Endothelial cell (in vitro differentiated cells): Measurements from ENCODE around the gene TMEM26. TPM values are rescaled to one million over a fixed set of nuclear protein-coding genes. Genes with fewer than 3 reads are reported as not detected.

Experiments
- DNase-seq: peaks from one replicate; pipeline ENCODE4 v3.0.0; 2021; ENCODE audit warnings: low spot score
- H3K27ac Mint-ChIP-seq: one replicate; pipeline ENCODE4 v1.8.0; 2021; ENCODE audit warnings: mixed read lengths, inconsistent platforms; ENCODE audit not compliant: unreplicated experiment
- H3K27me3 Mint-ChIP-seq: one replicate; pipeline ENCODE4 v1.8.0; 2021; ENCODE audit warnings: mild to moderate bottlenecking, moderate library complexity, mixed read lengths, inconsistent platforms; ENCODE audit not compliant: unreplicated experiment
- H3K36me3 Mint-ChIP-seq: one replicate; pipeline ENCODE4 v1.8.0; 2021; ENCODE audit warnings: mild to moderate bottlenecking, low read depth, mixed read lengths, inconsistent platforms; ENCODE audit not compliant: unreplicated experiment
- H3K4me1 Mint-ChIP-seq: one replicate; pipeline ENCODE4 v1.8.0; 2021; ENCODE audit warnings: mild to moderate bottlenecking, mixed read lengths, inconsistent platforms; ENCODE audit not compliant: unreplicated experiment
- H3K4me3 Mint-ChIP-seq: one replicate; pipeline ENCODE4 v1.8.0; 2021; ENCODE audit warnings: mild to moderate bottlenecking, mixed read lengths, inconsistent platforms; ENCODE audit not compliant: unreplicated experiment
- H3K9me3 Mint-ChIP-seq: one replicate; pipeline ENCODE4 v1.8.0; 2021; ENCODE audit warnings: mixed read lengths, inconsistent platforms; ENCODE audit not compliant: unreplicated experiment
- total RNA-seq: library from RNA; stranded (reverse); fragmentation: NEBNext Ultra II Directional; extraction: Animal tissue kit (Norgen Biotek cat#: 25700); gene quantifications from one replicate; pipeline ENCODE4 v1.2.1, GENCODE V29; 2021; ENCODE audit not compliant: unreplicated experiment
- TF ChIP-seq, protein P1 (sequence below): fragments of 200-600 bp; sonication (generic); IDR thresholded peaks from one replicate; pipeline ENCODE4 v1.5.0; 2021; ENCODE audit warnings: antibody characterized with exemption; ENCODE audit not compliant: unreplicated experiment

Gene TMEM26
- total RNA-seq, 1 donor from 2014 or later = 0.15 TPM

DNA sequence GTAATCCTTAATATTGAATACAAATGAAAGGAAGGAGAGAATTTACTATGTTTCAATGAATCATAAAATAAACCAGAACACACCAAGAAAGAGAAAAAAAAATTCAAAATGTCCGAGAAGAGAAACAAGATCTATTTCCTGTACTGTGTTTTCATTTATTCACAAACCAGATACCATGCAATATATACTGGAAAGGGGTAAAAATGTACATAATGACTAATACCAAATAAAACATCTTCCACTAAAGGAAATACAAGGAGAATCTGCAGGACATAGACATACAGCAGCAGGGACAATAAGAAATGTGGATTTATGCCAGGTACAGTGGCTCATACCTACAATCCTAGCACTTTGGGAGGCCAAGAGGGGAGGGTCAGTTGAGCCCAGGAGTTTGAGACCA is 24.3 kb upstream of the TMEM26 start:
- H3K27ac Mint-ChIP-seq = no peak overlapping the region
- H3K27me3 Mint-ChIP-seq = no peaks in the 10 kb centered on the region
- H3K4me1 Mint-ChIP-seq = peaks cover 10% of the 10 kb centered on the region
- no peaks in the 10 kb centered on the region for H3K9me3 Mint-ChIP-seq
- H3K4me3 Mint-ChIP-seq = no peak overlapping the region
- DNase-seq = no peak
- TF ChIP-seq, protein P1, sequence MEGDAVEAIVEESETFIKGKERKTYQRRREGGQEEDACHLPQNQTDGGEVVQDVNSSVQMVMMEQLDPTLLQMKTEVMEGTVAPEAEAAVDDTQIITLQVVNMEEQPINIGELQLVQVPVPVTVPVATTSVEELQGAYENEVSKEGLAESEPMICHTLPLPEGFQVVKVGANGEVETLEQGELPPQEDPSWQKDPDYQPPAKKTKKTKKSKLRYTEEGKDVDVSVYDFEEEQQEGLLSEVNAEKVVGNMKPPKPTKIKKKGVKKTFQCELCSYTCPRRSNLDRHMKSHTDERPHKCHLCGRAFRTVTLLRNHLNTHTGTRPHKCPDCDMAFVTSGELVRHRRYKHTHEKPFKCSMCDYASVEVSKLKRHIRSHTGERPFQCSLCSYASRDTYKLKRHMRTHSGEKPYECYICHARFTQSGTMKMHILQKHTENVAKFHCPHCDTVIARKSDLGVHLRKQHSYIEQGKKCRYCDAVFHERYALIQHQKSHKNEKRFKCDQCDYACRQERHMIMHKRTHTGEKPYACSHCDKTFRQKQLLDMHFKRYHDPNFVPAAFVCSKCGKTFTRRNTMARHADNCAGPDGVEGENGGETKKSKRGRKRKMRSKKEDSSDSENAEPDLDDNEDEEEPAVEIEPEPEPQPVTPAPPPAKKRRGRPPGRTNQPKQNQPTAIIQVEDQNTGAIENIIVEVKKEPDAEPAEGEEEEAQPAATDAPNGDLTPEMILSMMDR = no peak
- no peaks in the 10 kb centered on the region for H3K36me3 Mint-ChIP-seq

DNA sequence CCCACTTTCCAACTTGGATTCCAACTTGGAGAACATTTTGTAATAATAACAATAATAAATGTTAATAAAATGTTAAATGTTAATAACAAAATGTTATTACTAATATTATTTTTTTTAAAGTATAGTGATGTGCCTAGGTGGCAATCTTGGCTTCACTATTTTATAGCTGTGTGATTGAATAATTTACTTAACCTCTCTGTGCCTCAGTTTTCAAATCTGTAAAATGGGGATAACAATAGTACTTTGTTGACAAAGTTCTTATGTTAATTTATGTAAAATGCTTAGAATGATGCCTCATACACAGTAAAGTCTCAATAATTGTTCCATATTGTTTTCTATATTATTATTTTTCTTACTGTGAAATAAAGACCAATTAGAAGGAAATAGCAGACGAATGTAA is 23.3 kb upstream of the TMEM26 start:
- no peaks in the 10 kb centered on the region for H3K9me3 Mint-ChIP-seq
- TF ChIP-seq, protein P1 = no peak

DNA sequence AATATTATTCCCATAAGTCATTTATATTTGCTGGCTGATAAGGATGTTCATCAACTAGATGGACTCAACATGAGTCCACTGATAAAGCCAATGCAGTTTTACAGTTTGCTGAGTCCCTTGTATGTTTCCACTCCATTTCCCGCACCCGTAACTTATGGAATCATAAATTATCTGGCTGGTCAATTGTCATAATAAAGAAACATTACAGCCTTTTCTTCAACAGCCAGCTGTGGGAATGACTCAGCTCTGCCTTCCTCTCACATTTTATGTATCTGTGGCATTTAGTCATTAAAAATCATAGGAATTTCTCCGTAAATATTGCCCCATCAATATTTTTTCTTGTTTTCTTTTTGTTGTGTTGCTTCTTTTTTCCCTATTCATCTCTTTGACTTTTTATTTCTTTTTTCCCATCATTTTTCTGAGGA is 22.3 kb upstream of the TMEM26 start:
- Mint-ChIP-seq H3K4me1 (peaks cover 16% of the 10 kb centered on the region), H3K36me3 (no peaks in the 10 kb centered on the region), H3K4me3 (no peak overlapping the region), H3K27ac (no peak overlapping the region), H3K9me3 (no peaks in the 10 kb centered on the region), H3K27me3 (no peaks in the 10 kb centered on the region)
- TF ChIP-seq, protein P1 = no peak
- DNase-seq = no peak

More for the DNA sequence above, 23.3 kb upstream of the TMEM26 start:
- no peak for DNase-seq
- H3K4me1 Mint-ChIP-seq = peaks cover 16% of the 10 kb centered on the region
- H3K27me3 Mint-ChIP-seq = no peaks in the 10 kb centered on the region
- no peak overlapping the region for H3K27ac Mint-ChIP-seq
- no peaks in the 10 kb centered on the region for H3K36me3 Mint-ChIP-seq
- no peak overlapping the region for H3K4me3 Mint-ChIP-seq

DNA sequence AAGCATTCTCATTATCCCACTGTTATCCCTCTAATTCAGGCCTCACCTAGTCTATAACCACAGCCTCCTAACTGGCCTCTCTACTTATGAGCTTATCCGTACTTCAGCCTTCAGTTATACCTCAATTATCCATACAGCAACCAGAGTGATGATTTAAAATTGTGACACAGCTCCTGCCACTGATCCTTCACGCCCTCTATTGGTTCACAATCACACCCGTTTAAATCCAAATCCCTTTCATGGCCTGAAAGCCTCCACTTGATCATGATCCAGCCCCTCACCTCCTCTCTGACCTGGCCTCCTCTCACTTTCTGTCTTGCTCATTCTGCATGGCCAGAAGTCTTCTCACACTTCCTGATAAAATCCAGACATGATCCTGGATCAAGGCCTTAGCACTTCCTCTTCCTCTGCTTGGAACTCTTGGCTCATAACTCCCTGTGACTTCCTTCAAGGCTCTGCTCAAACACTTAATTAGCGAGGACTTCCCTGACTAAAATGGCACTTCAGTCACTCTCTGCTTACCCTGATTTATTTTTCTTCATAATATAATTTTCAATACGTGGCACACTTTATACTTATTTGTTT is 19.0 kb upstream of the TMEM26 start:
- H3K9me3 Mint-ChIP-seq = no peaks in the 10 kb centered on the region
- no peak overlapping the region for H3K4me3 Mint-ChIP-seq
- no peak for DNase-seq
- no peak overlapping the region for H3K27ac Mint-ChIP-seq
- H3K27me3 Mint-ChIP-seq = no peaks in the 10 kb centered on the region
- TF ChIP-seq, protein P1 = no peak
- no peaks in the 10 kb centered on the region for H3K36me3 Mint-ChIP-seq
- H3K4me1 Mint-ChIP-seq = peaks cover 9% of the 10 kb centered on the region

DNA sequence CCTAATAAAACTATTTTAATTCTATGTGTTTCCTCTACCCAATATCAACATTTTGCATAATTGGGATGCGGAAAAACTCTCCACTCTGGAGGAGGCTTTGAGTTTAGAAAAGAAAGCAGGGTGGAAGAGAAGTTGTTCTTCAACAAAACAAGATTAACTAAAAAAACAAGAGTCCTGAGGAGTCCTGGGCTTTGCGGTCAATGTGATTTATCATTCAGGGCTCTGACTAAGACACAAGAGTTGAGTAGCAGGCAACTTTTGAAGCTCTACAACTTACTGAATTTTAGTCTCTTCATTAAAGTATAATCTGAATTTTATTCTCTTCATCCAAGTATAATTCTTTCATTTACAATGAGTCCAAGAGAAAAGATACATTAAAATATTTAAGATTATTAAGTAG is 18.3 kb upstream of the TMEM26 start:
- no peaks in the 10 kb centered on the region for H3K36me3 Mint-ChIP-seq
- peaks cover 8% of the 10 kb centered on the region for H3K4me1 Mint-ChIP-seq
- no peaks in the 10 kb centered on the region for H3K9me3 Mint-ChIP-seq
- TF ChIP-seq, protein P1 = no peak
- no peak for DNase-seq
- no peak overlapping the region for H3K27ac Mint-ChIP-seq
- H3K27me3 Mint-ChIP-seq = no peaks in the 10 kb centered on the region
- no peak overlapping the region for H3K4me3 Mint-ChIP-seq
